Panc1 (cell line): ENCODE results near the gene PRLH. TPM values are rescaled to one million over a fixed set of nuclear protein-coding genes. Genes with fewer than 3 reads are reported as not detected.

Source experiments
- ATAC-seq: fragments of 200-7000 bp; cut with Tn5 transposase; 2 replicates; pipeline ENCODE4 v1.9.1; 2020; ENCODE audit warnings: mild to moderate bottlenecking, moderate library complexity
- BruUV-seq: library from RNA; stranded (reverse); fragments of 400-500 nt; replicated peaks from 2 replicates; lab custom pipeline; 2021; lab: Mats Ljungman, UMichigan
- CTCF ChIA-PET: fragments of 300-600 bp; sonication (Branson Sonifier 250); formaldehyde crosslinking; loops from one replicate; lab custom pipeline; 2022; ENCODE audit warnings: antibody characterized with exemption; lab: Charles Lee
- POLR2A ChIA-PET: fragments of 300-600 bp; sonication (Branson Sonifier 250); formaldehyde crosslinking; loops from one replicate; lab custom pipeline; 2022; ENCODE audit warnings: antibody characterized with exemption; lab: Charles Lee
- DNase-seq: peaks from one replicate; pipeline ENCODE4 v3.0.0-alpha.2; 2010; ENCODE audit warnings: low read depth, low spot score
- H3K27ac ChIP-seq: 2 replicates; pipeline ENCODE4 v1.5.1; 2011; ENCODE audit warnings: mild to moderate bottlenecking, low read length, inconsistent platforms
- H3K27me3 ChIP-seq: fragments of 200-500 bp; sonication (Bioruptor generic); 2 replicates; pipeline ENCODE4 v1.6.0; 2014; ENCODE audit warnings: low read length, inconsistent platforms; ENCODE audit not compliant: control insufficient read depth, insufficient read depth
- H3K36me3 ChIP-seq: fragments of 200-500 bp; sonication (Bioruptor generic); 2 replicates; pipeline ENCODE4 v1.5.1; 2014; ENCODE audit warnings: inconsistent platforms, mild to moderate bottlenecking, low read length, moderate library complexity; ENCODE audit not compliant: control insufficient read depth, insufficient read depth
- H3K4me1 ChIP-seq: 2 replicates; pipeline ENCODE4 v1.5.1; 2011; ENCODE audit warnings: inconsistent platforms, mild to moderate bottlenecking, low read length, moderate library complexity; ENCODE audit not compliant: control insufficient read depth, insufficient read depth
- H3K4me3 ChIP-seq, 2 experiments: 2 replicates each; pipeline ENCODE4 v1.5.1; 2011 to 2012; ENCODE audit warnings: low read depth in 2 of 2, low read length in 2 of 2, mild to moderate bottlenecking in 2 of 2, inconsistent platforms in 1 of 2, moderate library complexity in 1 of 2
- H3K9me3 ChIP-seq: fragments of 200-500 bp; sonication (Bioruptor generic); 2 replicates; pipeline ENCODE4 v1.5.1; 2014; ENCODE audit warnings: low read depth, mild to moderate bottlenecking, inconsistent platforms, low read length, moderate library complexity; ENCODE audit not compliant: control insufficient read depth, insufficient read depth
- CTCF ChIP-seq: fragments of 450-650 bp; IDR thresholded peaks from 2 replicates; pipeline ENCODE4 v1.5.1; 2017; ENCODE audit warnings: mild to moderate bottlenecking
- POLR2AphosphoS5 ChIP-seq: IDR thresholded peaks from 2 replicates; pipeline ENCODE4 v1.6.1; 2012; ENCODE audit warnings: mild to moderate bottlenecking, low read depth, low read length, moderate library complexity
- REST ChIP-seq, 2 experiments: IDR thresholded peaks; 2 replicates each; pipeline ENCODE4 v1.6.1; 2011 to 2012; ENCODE audit warnings: low read depth in 2 of 2, control low read depth in 1 of 2, low read length in 1 of 2, mild to moderate bottlenecking in 1 of 2, moderate library complexity in 1 of 2; ENCODE audit not compliant: insufficient read depth in 1 of 2
- SIN3A ChIP-seq: IDR thresholded peaks from 2 replicates; pipeline ENCODE4 v1.6.1; 2012; ENCODE audit warnings: low read depth, mild to moderate bottlenecking, low read length, moderate library complexity, borderline replicate concordance; ENCODE audit not compliant: insufficient read depth
- TCF7L2 ChIP-seq: IDR thresholded peaks from 2 replicates; pipeline ENCODE4 v1.6.1; 2011; ENCODE audit warnings: mild to moderate bottlenecking, low read depth, low read length, inconsistent platforms
- in situ Hi-C: cut with HindIII; loops from 2 replicates; pipeline ENCODE4 v1.10.0; 2016; ENCODE audit warnings: low sequenced_read_pairs, low pct_unique_long_range_greater_than_20kb
- intact Hi-C: fragments of 100-400 bp; cut with micrococcal nuclease; formaldehyde crosslinking; loops from one replicate; pipeline ENCODE4 v1.10.0; 2022; ENCODE audit not compliant: unreplicated experiment
- total RNA-seq: library from RNA; stranded (reverse); gene quantifications from one replicate; pipeline ENCODE4 v1.2.1, GENCODE V29; 2021; ENCODE audit not compliant: unreplicated experiment

The PRLH gene
- total RNA-seq, 1 experiment from 2014 or later = not detected

- no peak overlapping the region for H3K27ac ChIP-seq
- ChIA-PET CTCF (no interaction called here), POLR2A (no interaction called here)
- H3K4me1 ChIP-seq = no peaks in the 10 kb centered on the region
- no peak overlapping the region for H3K4me3 ChIP-seq
- TF ChIP-seq CTCF = no peak
- no peak for TF ChIP-seq TCF7L2
- no peak for TF ChIP-seq SIN3A
- TF ChIP-seq POLR2AphosphoS5 = no peak
- no peak for TF ChIP-seq REST (IDR thresholded peaks at IDR 0.05; ENCODE audit: insufficient read depth in 1 of 2, low read depth in 2 of 2, low read length in 1 of 2)
- ATAC-seq (no peak), DNase-seq (no peak)
- in situ Hi-C loops = no loop called here
- no peaks in the 10 kb centered on the region for H3K9me3 ChIP-seq
- H3K36me3 ChIP-seq = no peaks in the 10 kb centered on the region
- BruUV-seq = TSS peak; percentile 43
- no peaks in the 10 kb centered on the region for H3K27me3 ChIP-seq
- intact Hi-C loops = no loop called here
Observed at GRCh38 chr2:237527766-237528165, 38.6 kb upstream of the PRLH start.

GRCh38 chr2:237529452-237530402, 36.6 kb upstream of the PRLH start:
- no peaks in the 10 kb centered on the region for H3K9me3 ChIP-seq
- no peak for DNase-seq
- TF ChIP-seq SIN3A (no peak), REST (IDR thresholded peaks at IDR 0.05; ENCODE audit: insufficient read depth in 1 of 2, low read depth in 2 of 2, low read length in 1 of 2) (no peak), TCF7L2 (no peak), POLR2AphosphoS5 (no peak), CTCF (no peak)
- peak; percentile 30; the same call in 1 of the 2 replicates for ATAC-seq
- ChIA-PET CTCF (interaction anchor here (0.8 to 1.1 kb wide), 2 partner anchors 17 to 42 kb away, joined by 3 to 4 read pairs; no protein-coding TSS in a partner anchor), POLR2A (no interaction called here)
- BruUV-seq = no TSS peak
- H3K4me3 ChIP-seq = no peak overlapping the region
- intact Hi-C loops (no loop called here), in situ Hi-C loops (no loop called here)
- no peaks in the 10 kb centered on the region for H3K4me1 ChIP-seq
- no peaks in the 10 kb centered on the region for H3K36me3 ChIP-seq
- no peaks in the 10 kb centered on the region for H3K27me3 ChIP-seq
- H3K27ac ChIP-seq = no peak overlapping the region
